ENCODE results near the gene TNRC18. TPM values are rescaled to one million over a fixed set of nuclear protein-coding genes. Genes with fewer than 3 reads are reported as not detected.

TNRC18 gene
- total RNA-seq, 1 donor from 2014 or later, result 169 TPM

DNA sequence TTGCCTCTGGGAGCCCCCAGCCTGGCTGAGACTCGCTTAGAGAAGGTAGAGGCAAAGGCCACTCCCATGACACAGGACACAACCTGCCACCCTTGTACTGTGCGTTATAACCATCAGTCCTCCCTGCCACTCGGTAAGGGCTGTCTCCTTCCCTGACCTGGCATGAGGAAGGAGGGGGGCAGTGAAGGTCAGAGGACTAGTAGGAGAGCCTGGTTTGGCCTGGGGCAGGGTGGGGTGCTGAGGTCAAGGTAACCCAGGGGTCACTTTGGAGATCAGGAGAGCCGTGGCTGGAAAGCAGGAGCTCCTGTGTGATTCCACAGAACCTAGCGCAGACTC lies 6.9 kb upstream of the TNRC18 start:
- peaks cover 32% of the 10 kb centered on the region for H3K4me1 Mint-ChIP-seq (ENCODE audit: unreplicated experiment)
- H3K9me3 Mint-ChIP-seq, result no peaks in the 10 kb centered on the region
- H3K4me3 Mint-ChIP-seq, result peak overlapping the region; percentile 91
- no peak for DNase-seq (ENCODE audit: extremely low spot score, unreplicated experiment)
- peaks cover 6% of the 10 kb centered on the region for H3K27me3 Mint-ChIP-seq
- H3K36me3 Mint-ChIP-seq, result peaks cover 22% of the 10 kb centered on the region
- peak overlapping the region; percentile 99 for H3K27ac Mint-ChIP-seq
- TF ChIP-seq, protein P1, sequence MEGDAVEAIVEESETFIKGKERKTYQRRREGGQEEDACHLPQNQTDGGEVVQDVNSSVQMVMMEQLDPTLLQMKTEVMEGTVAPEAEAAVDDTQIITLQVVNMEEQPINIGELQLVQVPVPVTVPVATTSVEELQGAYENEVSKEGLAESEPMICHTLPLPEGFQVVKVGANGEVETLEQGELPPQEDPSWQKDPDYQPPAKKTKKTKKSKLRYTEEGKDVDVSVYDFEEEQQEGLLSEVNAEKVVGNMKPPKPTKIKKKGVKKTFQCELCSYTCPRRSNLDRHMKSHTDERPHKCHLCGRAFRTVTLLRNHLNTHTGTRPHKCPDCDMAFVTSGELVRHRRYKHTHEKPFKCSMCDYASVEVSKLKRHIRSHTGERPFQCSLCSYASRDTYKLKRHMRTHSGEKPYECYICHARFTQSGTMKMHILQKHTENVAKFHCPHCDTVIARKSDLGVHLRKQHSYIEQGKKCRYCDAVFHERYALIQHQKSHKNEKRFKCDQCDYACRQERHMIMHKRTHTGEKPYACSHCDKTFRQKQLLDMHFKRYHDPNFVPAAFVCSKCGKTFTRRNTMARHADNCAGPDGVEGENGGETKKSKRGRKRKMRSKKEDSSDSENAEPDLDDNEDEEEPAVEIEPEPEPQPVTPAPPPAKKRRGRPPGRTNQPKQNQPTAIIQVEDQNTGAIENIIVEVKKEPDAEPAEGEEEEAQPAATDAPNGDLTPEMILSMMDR (conservative IDR thresholded peaks at IDR 0.05), result no peak

DNA sequence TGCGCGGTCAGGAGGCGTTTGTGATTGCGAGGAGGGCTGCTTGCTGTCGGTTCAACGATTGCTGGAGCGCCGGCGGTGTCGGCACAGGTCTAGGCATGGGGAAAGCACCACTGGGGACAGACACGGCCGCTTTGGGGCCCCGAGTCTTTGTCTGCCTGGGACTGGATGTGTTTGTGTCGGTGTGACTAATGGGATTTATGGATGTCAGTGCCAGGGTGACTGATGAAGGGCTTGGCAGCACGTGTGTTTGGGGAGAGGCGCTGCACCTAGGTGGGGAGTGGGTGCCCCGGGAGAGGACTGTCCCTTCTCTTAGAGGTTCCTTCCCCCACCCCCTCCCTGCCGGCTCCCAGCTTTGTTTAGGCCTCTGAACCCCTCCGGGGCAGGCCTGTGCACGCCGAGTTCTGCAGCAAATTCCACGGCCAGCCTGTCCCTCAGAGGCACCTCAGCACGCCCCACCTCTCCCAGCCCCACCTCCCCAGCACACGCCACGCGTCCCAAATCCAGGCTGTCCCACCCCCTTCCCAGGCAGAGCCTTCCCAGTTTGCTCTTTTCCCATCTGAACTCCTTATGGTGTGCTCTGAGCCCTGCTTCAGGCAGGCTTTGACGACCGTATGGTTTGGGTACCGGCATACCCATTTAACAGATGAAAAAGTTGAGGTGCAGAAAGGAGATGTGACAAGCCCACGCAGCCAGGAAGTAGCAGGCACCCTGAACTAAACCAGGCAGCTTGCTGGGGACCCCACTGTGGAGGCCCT lies 6.4 kb upstream of the TNRC18 start:
- Mint-ChIP-seq H3K27ac (peak overlapping the region; percentile 99), H3K4me3 (peak overlapping the region; percentile 91), H3K36me3 (peaks cover 19% of the 10 kb centered on the region), H3K4me1 (ENCODE audit: unreplicated experiment) (peaks cover 26% of the 10 kb centered on the region), H3K9me3 (no peaks in the 10 kb centered on the region), H3K27me3 (peaks cover 9% of the 10 kb centered on the region)
- TF ChIP-seq, protein P1 (conservative IDR thresholded peaks at IDR 0.05), result no peak
- DNase-seq (ENCODE audit: extremely low spot score, unreplicated experiment), result no peak

DNA sequence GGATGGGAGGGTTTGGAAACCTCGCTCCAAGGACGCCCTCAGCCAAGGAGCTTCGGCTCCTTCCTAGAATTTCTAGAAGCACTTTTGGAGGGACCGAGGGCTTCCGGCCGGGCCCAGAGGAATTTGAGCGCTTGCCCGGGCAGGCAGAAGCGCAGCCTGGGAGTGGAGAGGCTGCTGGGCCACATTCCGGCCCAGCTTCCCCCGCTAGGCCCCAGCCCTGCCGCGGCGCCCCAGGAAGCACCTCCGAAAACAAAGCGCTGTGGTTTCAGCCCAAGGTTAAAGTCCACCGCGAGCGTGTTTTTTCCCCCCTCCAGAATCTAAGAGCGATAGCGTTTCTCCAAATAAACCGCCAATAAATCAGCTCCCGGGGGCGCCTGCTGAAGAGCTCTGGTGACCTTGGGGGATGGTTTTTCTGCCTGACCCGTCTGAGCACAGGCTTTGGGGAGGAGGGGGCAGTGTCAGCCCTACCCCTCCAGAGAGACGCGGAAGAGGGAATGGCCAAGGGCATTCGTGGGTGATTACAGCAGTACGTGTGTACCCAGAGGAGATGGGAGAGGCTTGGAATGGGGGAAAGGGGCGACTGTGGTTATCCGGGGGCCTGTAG lies 5.7 kb upstream of the TNRC18 start:
- H3K27me3 Mint-ChIP-seq, result peaks cover 9% of the 10 kb centered on the region
- TF ChIP-seq, protein P1 (conservative IDR thresholded peaks at IDR 0.05), result no peak
- H3K9me3 Mint-ChIP-seq, result no peaks in the 10 kb centered on the region
- no peak for DNase-seq (ENCODE audit: extremely low spot score, unreplicated experiment)
- peaks cover 21% of the 10 kb centered on the region for H3K4me1 Mint-ChIP-seq (ENCODE audit: unreplicated experiment)
- peak overlapping the region; percentile 99 for H3K27ac Mint-ChIP-seq
- H3K36me3 Mint-ChIP-seq, result peaks cover 16% of the 10 kb centered on the region
- peak overlapping the region; percentile 91 for H3K4me3 Mint-ChIP-seq

DNA sequence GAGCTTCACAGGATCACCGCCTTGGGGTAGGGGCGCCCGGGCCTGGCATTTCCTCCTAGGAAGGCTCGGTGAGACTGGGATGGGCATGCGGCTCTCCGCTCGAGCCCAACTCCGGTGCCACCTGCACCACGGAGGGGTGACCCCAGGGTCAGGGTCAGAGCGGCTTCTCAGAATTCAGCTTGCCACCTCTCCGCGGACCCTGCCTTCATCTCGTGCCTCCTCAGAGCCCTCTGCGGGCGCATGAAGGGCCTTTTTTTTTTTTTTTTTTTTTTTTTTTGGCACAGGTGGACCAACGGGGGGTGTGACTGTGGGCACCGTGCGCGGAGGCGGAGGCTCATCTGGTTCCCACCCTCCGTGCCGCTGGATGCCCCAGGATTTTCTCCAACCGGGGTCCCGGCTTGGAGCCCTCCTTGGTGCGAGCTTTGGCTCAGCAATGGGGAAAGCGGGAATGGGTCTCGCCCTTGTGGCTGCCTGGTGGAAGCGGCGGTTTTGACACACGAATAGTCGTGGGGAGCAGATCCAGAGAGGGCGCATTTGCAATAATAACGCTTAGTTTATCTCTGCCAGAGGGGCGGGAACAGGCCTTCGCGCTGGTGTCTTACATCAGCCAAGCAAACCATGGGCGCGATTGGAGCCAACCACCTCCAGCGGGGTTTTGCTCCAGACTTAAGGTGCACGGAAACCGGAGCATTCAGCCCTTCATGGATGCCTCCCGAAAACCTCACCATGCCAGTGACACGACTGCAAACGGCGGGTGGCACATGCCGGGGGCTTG lies 5.0 kb upstream of the TNRC18 start:
- peak overlapping the region; percentile 99 for H3K27ac Mint-ChIP-seq
- TF ChIP-seq, protein P1 (conservative IDR thresholded peaks at IDR 0.05), result peak; percentile 48
- H3K4me1 Mint-ChIP-seq (ENCODE audit: unreplicated experiment), result peaks cover 20% of the 10 kb centered on the region
- DNase-seq (ENCODE audit: extremely low spot score, unreplicated experiment), result no peak
- no peaks in the 10 kb centered on the region for H3K9me3 Mint-ChIP-seq
- H3K27me3 Mint-ChIP-seq, result peaks cover 9% of the 10 kb centered on the region
- H3K4me3 Mint-ChIP-seq, result peak overlapping the region; percentile 91
- peaks cover 14% of the 10 kb centered on the region for H3K36me3 Mint-ChIP-seq

DNA sequence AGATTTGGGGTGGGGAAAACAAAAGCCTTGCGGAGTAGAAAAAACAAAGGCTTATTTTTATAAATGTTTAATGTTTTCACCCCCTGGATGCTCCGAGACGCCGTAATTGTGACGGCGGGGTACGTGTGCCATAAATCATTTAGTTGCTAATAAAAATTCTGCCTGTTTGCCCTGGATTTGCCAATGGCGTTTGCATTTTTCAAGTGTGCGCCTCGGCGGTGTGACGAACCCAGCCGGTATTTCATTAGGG lies 2.5 kb upstream of the TNRC18 start:
- peaks cover 13% of the 10 kb centered on the region for H3K4me1 Mint-ChIP-seq (ENCODE audit: unreplicated experiment)
- H3K4me3 Mint-ChIP-seq, result peak overlapping the region; percentile 98
- H3K9me3 Mint-ChIP-seq, result no peaks in the 10 kb centered on the region
- TF ChIP-seq, protein P1 (conservative IDR thresholded peaks at IDR 0.05), result no peak
- H3K27ac Mint-ChIP-seq, result peak overlapping the region; percentile 100
- H3K27me3 Mint-ChIP-seq, result peaks cover 9% of the 10 kb centered on the region
- no peak for DNase-seq (ENCODE audit: extremely low spot score, unreplicated experiment)
- H3K36me3 Mint-ChIP-seq, result no peaks in the 10 kb centered on the region
